ES-I3 (cell line): Measurements from ENCODE around the gene ADGRV1.

Experiments used
- H3K36me3 ChIP-seq: 2 replicates; pipeline ENCODE4 v1.6.1; 2013; ENCODE audit warnings: mild to moderate bottlenecking, low read length, control low read depth, moderate library complexity; ENCODE audit not compliant: insufficient read depth
- H3K4me1 ChIP-seq: 2 replicates; pipeline ENCODE4 v1.6.1; 2013; ENCODE audit warnings: mild to moderate bottlenecking, control low read depth, low read length; ENCODE audit not compliant: insufficient read depth
- H3K9ac ChIP-seq: 2 replicates; pipeline ENCODE4 v1.6.1; 2013; ENCODE audit warnings: low read depth, mild to moderate bottlenecking, low read length, moderate library complexity
- H3K9me3 ChIP-seq: 2 replicates; pipeline ENCODE4 v1.6.1; 2013; ENCODE audit warnings: mild to moderate bottlenecking, low read length, moderate library complexity; ENCODE audit not compliant: control insufficient read depth, insufficient read depth

The ADGRV1 gene

GRCh38 chr5:91125916-91126315, 567.3 kb downstream of the ADGRV1 start:
- Histone ChIP-seq H3K9me3 (no peaks in the 10 kb centered on the region), H3K36me3 (no peaks in the 10 kb centered on the region), H3K9ac (no peak overlapping the region), H3K4me1 (0 out of 2 replicates have a peak, but pooled peaks cover 4% of the 10 kb centered on the region)

DNA sequence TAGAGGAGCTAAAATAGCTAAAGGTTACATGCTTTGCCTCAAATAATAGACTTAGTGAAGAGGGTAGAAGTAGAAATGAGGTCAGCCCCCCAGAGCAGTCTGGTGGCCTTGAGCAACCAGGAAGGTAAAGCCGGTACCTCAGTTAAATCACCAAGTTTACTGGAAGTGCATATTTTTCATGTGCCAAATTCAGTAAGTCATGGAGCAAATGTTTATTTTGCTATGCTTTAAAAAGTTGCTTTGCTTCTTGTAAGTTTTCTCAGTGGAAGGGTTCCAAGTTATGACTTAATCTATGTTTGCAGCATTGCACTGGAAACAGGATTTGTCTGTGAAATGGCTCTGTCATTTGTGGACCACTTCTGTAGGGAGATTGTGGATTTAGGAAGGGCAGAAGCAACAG, 567.9 kb downstream of the ADGRV1 start:
- Histone ChIP-seq H3K9ac (no peak overlapping the region), H3K4me1 (0 out of 2 replicates have a peak, but pooled peaks cover 4% of the 10 kb centered on the region), H3K36me3 (no peaks in the 10 kb centered on the region), H3K9me3 (no peaks in the 10 kb centered on the region)

DNA sequence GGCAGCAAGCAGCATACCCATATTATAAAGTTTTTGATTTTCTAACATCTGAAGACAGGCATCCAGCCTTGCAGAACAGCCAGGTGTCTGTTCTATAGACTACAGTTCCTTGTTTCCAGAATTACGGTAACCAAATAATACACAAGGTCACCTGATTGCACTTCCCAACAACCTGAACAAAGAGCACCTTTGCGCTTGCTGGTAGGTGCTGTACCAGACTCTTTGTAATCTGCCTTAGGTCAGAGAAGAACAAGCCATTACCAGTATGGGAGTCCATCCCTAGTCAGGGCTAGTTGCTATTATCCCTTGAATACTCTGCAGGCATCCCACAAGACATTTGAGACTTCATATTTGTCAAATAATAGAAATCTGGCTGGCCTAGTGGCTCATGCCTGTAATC, 568.3 kb downstream of the ADGRV1 start:
- H3K9me3 ChIP-seq, result no peaks in the 10 kb centered on the region
- H3K9ac ChIP-seq, result no peak overlapping the region
- 0 out of 2 replicates have a peak, but pooled peaks cover 4% of the 10 kb centered on the region for H3K4me1 ChIP-seq
- no peaks in the 10 kb centered on the region for H3K36me3 ChIP-seq

DNA sequence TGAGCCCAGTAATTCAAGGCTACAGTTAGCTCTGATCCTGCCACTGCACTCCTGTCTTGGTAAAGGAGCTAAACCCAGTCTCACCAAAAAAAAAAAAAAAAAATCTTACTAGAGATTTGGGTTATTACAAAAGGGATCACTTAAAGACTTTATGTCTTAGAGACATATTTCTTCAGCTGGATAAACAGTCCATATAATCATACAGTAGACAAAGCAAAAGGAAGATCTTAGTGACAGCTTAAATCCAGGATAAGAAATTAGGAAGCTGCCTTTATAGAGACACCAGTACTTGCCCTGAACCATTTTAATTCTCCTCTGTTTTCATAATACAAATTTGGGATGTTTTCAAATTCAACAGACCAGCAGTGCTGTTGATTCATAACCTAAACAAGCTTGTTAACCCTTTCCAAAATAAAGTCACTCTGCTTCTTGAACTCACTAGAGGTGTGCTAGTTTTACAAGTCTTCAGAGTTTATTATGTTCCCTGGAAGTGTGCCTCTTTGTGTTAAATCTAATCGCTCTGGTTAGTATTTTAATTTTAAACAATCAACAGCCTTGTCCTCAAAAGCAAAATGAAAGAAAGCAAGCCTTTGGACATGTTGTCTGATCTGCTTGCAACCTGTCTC, 569.0 kb downstream of the ADGRV1 start:
- Histone ChIP-seq H3K9ac (no peak overlapping the region), H3K9me3 (no peaks in the 10 kb centered on the region), H3K4me1 (0 out of 2 replicates have a peak, but pooled peaks cover 4% of the 10 kb centered on the region), H3K36me3 (no peaks in the 10 kb centered on the region)

DNA sequence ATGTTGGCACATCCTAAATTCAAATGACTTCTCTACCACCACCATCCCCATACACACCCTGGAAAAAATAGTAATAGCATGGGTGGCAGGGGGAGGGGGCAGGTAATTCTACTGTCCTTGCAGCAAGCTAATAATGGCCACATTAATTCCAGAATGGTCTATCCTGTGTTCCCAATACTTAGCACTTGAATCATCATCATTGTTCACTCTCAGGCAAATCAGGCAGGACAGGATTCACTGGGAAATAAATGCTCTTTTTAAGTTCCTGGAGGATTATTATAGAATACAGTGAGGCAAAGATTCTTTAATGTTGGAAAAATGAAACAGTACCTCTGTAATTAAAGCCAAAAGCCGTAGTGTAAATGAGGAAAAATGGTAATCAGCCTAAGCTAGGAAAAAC, 570.0 kb downstream of the ADGRV1 start:
- Histone ChIP-seq H3K9me3 (no peaks in the 10 kb centered on the region), H3K36me3 (no peaks in the 10 kb centered on the region), H3K4me1 (0 out of 2 replicates have a peak, but pooled peaks cover 4% of the 10 kb centered on the region), H3K9ac (no peak overlapping the region)

DNA sequence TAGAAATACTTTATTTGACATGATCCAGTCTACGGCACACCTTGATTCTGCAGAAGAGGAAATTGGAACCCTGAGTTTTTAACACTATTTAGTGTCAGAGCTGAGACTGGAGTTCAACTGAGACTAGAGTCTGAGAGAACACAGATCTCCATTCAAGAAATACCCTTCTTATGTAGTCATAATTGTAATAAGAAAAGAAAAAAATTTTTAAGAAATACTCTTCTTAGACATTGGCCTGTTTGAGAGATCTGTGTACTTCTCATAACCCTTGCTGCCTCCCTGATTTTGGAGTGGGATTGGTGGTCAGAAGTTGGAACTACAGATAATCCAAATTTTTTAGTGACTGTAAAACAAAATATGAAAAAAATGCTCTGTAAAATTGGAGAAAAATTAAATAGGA, 571.2 kb downstream of the ADGRV1 start:
- no peak overlapping the region for H3K9ac ChIP-seq
- no peaks in the 10 kb centered on the region for H3K9me3 ChIP-seq
- H3K36me3 ChIP-seq, result no peaks in the 10 kb centered on the region
- 0 out of 2 replicates have a peak, but pooled peaks cover 4% of the 10 kb centered on the region for H3K4me1 ChIP-seq

GRCh38 chr5:91130759-91131158, 572.2 kb downstream of the ADGRV1 start:
- peaks cover 6% of the 10 kb centered on the region; the same call in 1 of the 2 replicates for H3K4me1 ChIP-seq
- no peaks in the 10 kb centered on the region for H3K9me3 ChIP-seq
- no peaks in the 10 kb centered on the region for H3K36me3 ChIP-seq
- H3K9ac ChIP-seq, result no peak overlapping the region

- H3K36me3 ChIP-seq, result no peaks in the 10 kb centered on the region
- peaks cover 9% of the 10 kb centered on the region; the same call in 1 of the 2 replicates for H3K4me1 ChIP-seq
- H3K9ac ChIP-seq, result no peak overlapping the region
- H3K9me3 ChIP-seq, result no peaks in the 10 kb centered on the region
These were observed 574.0 kb downstream of the ADGRV1 start for GRCh38 chr5:91132550-91132949.

DNA sequence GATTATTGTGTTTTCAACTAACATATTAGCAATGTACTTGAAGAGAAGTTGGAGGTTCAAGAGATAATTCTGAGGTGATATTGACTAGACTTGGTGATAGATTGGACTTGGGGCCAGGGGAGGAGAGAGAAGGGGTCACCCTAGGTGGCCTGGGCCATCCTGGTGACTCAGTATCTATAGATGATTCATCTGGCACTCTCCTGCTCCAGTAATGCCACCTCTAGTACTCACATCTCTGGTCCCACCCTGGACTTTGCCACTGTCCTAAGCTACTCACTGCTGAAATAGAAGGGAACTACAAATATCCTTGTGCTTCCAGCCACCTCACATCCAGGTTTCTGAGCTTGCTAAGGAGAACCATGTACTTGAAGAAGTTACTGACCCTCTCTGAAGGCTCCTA, 574.6 kb downstream of the ADGRV1 start:
- peaks cover 9% of the 10 kb centered on the region; the same call in 1 of the 2 replicates for H3K4me1 ChIP-seq
- no peak overlapping the region for H3K9ac ChIP-seq
- no peaks in the 10 kb centered on the region for H3K9me3 ChIP-seq
- no peaks in the 10 kb centered on the region for H3K36me3 ChIP-seq

DNA sequence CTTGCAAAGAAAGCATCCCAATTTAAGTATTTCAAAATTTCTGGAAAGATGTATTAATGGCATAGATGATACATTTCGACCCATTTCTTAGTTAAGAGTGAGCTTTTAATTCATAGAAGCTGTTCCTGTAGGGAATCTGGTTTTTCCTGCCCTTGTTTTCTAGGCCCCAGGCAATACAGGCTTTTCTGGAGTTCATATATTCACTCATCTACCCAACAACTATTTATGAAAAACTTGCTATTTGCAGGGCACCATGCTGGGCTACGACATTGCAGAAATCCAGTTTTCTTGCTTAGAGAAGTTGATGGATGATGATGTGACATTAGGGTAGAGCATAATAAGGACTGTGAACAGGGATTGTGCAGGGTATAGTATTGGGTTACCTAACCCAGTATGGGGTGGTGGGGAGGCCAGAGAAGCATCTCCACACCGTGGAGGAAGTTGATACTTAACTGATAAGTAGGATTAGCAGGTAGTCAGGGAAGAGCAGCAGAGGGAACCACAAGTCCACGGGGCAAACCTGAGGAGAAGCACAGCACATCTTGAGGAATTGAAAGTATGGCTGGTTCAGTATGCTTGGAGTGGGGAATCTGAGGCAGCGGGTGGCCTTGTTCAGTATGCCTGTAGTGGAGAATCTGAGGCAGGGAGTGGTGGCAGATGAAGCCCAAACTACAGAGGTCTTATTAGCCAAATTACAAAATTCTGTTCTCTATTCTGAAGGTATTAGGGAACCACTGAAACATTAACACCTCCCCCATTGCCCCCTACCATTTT, 577.1 kb downstream of the ADGRV1 start:
- peaks cover 5% of the 10 kb centered on the region; the same call in 1 of the 2 replicates for H3K4me1 ChIP-seq
- H3K9ac ChIP-seq, result no peak overlapping the region
- no peaks in the 10 kb centered on the region for H3K9me3 ChIP-seq
- no peaks in the 10 kb centered on the region for H3K36me3 ChIP-seq

DNA sequence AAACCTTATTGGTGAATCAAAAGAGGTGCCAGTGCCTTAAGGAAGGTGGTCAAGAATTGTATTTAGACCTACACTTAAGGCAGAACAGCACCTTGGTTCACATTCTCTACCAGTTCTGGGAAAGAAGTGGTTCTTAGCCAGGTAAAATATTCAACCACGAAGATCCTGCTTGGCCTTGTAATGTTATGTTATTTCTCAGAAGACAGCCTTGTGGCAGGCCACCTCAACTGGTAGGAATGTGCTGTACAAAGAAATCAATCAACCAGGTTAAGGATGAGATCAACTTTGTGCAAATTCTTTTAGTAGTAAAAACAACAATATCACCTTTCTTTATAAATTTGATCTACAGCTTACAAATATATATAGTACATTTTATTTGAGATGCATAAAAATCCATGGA, 577.7 kb downstream of the ADGRV1 start:
- no peak overlapping the region for H3K9ac ChIP-seq
- H3K36me3 ChIP-seq, result no peaks in the 10 kb centered on the region
- H3K9me3 ChIP-seq, result no peaks in the 10 kb centered on the region
- H3K4me1 ChIP-seq, result peaks cover 5% of the 10 kb centered on the region; the same call in 1 of the 2 replicates

DNA sequence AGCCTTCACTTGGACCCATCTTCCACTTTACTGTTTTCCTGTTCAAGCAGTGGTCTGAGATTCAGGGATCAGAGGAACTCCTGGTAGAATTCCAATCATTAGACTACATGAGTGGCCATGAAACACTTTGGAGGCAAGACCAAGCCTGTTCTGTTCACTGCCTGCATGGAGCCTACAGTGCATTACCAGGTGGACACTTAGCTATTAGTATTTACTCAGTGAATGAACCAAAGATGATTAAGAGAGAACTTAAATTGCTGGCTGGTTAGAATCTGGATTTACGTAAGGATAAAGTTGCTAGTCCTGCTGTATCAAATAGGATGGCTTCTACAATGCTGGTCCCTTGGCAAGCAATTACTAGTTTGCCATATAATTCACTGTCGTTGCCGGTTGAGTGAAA, 579.0 kb downstream of the ADGRV1 start:
- Histone ChIP-seq H3K9ac (no peak overlapping the region), H3K9me3 (no peaks in the 10 kb centered on the region), H3K36me3 (no peaks in the 10 kb centered on the region), H3K4me1 (peaks cover 5% of the 10 kb centered on the region; the same call in 1 of the 2 replicates)

- H3K9ac ChIP-seq, result no peak overlapping the region
- no peaks in the 10 kb centered on the region for H3K9me3 ChIP-seq
- H3K36me3 ChIP-seq, result no peaks in the 10 kb centered on the region
- H3K4me1 ChIP-seq, result peaks cover 5% of the 10 kb centered on the region
These were observed 581.1 kb downstream of the ADGRV1 start for GRCh38 chr5:91139572-91140200.

DNA sequence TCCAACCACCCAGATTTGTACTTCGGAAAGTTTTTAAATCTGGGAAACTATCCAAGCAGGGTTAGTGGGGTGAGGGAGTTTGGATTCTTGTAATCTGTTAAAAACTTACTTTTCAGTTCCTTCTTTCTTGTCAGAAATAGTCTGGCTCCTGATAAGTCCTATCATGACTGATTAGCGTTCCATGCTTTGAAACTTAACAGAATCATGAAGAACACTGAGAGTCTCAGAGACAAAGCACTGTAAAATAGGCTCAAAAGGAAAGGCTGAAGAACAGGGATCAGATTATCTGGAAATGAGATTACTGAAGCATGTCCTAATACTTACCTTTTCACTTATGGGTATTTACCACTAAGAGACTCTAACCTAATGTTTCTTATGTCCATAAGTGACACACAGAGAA, 582.1 kb downstream of the ADGRV1 start:
- Histone ChIP-seq H3K9ac (no peak overlapping the region), H3K9me3 (no peaks in the 10 kb centered on the region), H3K4me1 (peaks cover 4% of the 10 kb centered on the region), H3K36me3 (no peaks in the 10 kb centered on the region)
